Measurements from ENCODE around the gene UNC93B1. TPM values are rescaled to one million over a fixed set of nuclear protein-coding genes. Genes with fewer than 3 reads are reported as not detected.

UNC93B1 gene
- total RNA-seq, result 10 to 100 TPM; 41.7 to 42.0 TPM

- Mint-ChIP-seq H3K36me3 (ENCODE audit: low read depth) (peaks cover 10% of the 10 kb centered on the region), H3K27ac (peak within 1 kb of the TSS; percentile 70), H3K27me3 (no peaks in the 10 kb centered on the region), H3K9me3 (no peaks in the 10 kb centered on the region), H3K4me3 (peak within 1 kb of the TSS; percentile 80), H3K4me1 (peaks cover 31% of the 10 kb centered on the region)
- ChIA-PET POLR2A (no interaction called here), CTCF (no interaction called here)
- peak; percentile 91 for DNase-seq
These were observed at the start of gene UNC93B1 for GRCh38 chr11:68003846-68004550. Gene UNC93B1 (minus strand): TSS chr11:68004097. CDS start chr11:68004043, 54 bp downstream.

GRCh38 chr11:68053117-68053516 is 49.2 kb upstream of the UNC93B1 start:
- Mint-ChIP-seq H3K27ac (no peak overlapping the region), H3K27me3 (no peaks in the 10 kb centered on the region), H3K9me3 (no peaks in the 10 kb centered on the region), H3K4me3 (no peak overlapping the region), H3K36me3 (ENCODE audit: low read depth) (peaks cover 28% of the 10 kb centered on the region), H3K4me1 (no peaks in the 10 kb centered on the region)
- CTCF ChIA-PET, result no interaction called here
- POLR2A ChIA-PET, result interaction anchor here (1.9 to 2.2 kb wide), 2 partner anchors 12 to 15 kb away, joined by 6 to 8 read pairs; partner anchors contain the start of gene TCIRG1
- no peak for DNase-seq

GRCh38 chr11:68052137-68052873 is 48.4 kb upstream of the UNC93B1 start:
- Mint-ChIP-seq H3K9me3 (no peaks in the 10 kb centered on the region), H3K4me3 (no peak overlapping the region), H3K27me3 (no peaks in the 10 kb centered on the region), H3K36me3 (ENCODE audit: low read depth) (peaks cover 30% of the 10 kb centered on the region), H3K27ac (no peak overlapping the region), H3K4me1 (no peaks in the 10 kb centered on the region)
- ChIA-PET POLR2A (interaction anchor here (1.9 to 2.2 kb wide), 2 partner anchors 11 to 14 kb away, joined by 6 to 8 read pairs; partner anchors contain the start of gene TCIRG1), CTCF (no interaction called here)
- no peak for DNase-seq

- Mint-ChIP-seq H3K36me3 (ENCODE audit: low read depth) (peaks cover 33% of the 10 kb centered on the region), H3K27me3 (no peaks in the 10 kb centered on the region), H3K4me1 (no peaks in the 10 kb centered on the region), H3K9me3 (no peaks in the 10 kb centered on the region), H3K4me3 (no peak overlapping the region), H3K27ac (no peak overlapping the region)
- DNase-seq, result no peak
- CTCF ChIA-PET, result no interaction called here
- POLR2A ChIA-PET, result no interaction called here
These were observed 47.6 kb upstream of the UNC93B1 start for GRCh38 chr11:68051191-68052136.

- H3K4me3 Mint-ChIP-seq, result no peak overlapping the region
- H3K27me3 Mint-ChIP-seq, result no peaks in the 10 kb centered on the region
- ChIA-PET CTCF (no interaction called here), POLR2A (no interaction called here)
- no peaks in the 10 kb centered on the region for H3K9me3 Mint-ChIP-seq
- no peak for DNase-seq
- no peak overlapping the region for H3K27ac Mint-ChIP-seq
- peaks cover 38% of the 10 kb centered on the region for H3K36me3 Mint-ChIP-seq (ENCODE audit: low read depth)
- no peaks in the 10 kb centered on the region for H3K4me1 Mint-ChIP-seq
These were observed 46.5 kb upstream of the UNC93B1 start for GRCh38 chr11:68050371-68050841.

GRCh38 chr11:68049509-68050370 is 45.8 kb upstream of the UNC93B1 start:
- CTCF ChIA-PET, result no interaction called here
- Mint-ChIP-seq H3K9me3 (no peaks in the 10 kb centered on the region), H3K4me1 (no peaks in the 10 kb centered on the region), H3K36me3 (ENCODE audit: low read depth) (peaks cover 40% of the 10 kb centered on the region), H3K4me3 (no peak overlapping the region), H3K27ac (no peak overlapping the region), H3K27me3 (no peaks in the 10 kb centered on the region)
- DNase-seq, result no peak
- POLR2A ChIA-PET, result no interaction called here

GRCh38 chr11:68048681-68049508 is 45.0 kb upstream of the UNC93B1 start:
- no peaks in the 10 kb centered on the region for H3K9me3 Mint-ChIP-seq
- H3K4me1 Mint-ChIP-seq, result no peaks in the 10 kb centered on the region
- no peak for DNase-seq
- POLR2A ChIA-PET, result no interaction called here
- H3K36me3 Mint-ChIP-seq (ENCODE audit: low read depth), result peaks cover 44% of the 10 kb centered on the region
- H3K27ac Mint-ChIP-seq, result no peak overlapping the region
- CTCF ChIA-PET, result no interaction called here
- no peak overlapping the region for H3K4me3 Mint-ChIP-seq
- H3K27me3 Mint-ChIP-seq, result no peaks in the 10 kb centered on the region

- H3K4me1 Mint-ChIP-seq, result no peaks in the 10 kb centered on the region
- no peaks in the 10 kb centered on the region for H3K9me3 Mint-ChIP-seq
- no peak overlapping the region for H3K27ac Mint-ChIP-seq
- no peak for DNase-seq
- H3K4me3 Mint-ChIP-seq, result no peak overlapping the region
- CTCF ChIA-PET, result no interaction called here
- H3K27me3 Mint-ChIP-seq, result no peaks in the 10 kb centered on the region
- H3K36me3 Mint-ChIP-seq (ENCODE audit: low read depth), result peaks cover 41% of the 10 kb centered on the region
- POLR2A ChIA-PET, result no interaction called here
These were observed 43.8 kb upstream of the UNC93B1 start for GRCh38 chr11:68047437-68048290.

- H3K4me1 Mint-ChIP-seq, result peaks cover 13% of the 10 kb centered on the region
- ChIA-PET POLR2A (no interaction called here), CTCF (interaction anchor here (0.6 kb wide), 1 partner anchor 405 kb away, joined by 4 read pairs; no protein-coding TSS in a partner anchor)
- DNase-seq, result no peak
- no peak overlapping the region for H3K4me3 Mint-ChIP-seq
- no peak overlapping the region for H3K27ac Mint-ChIP-seq
- H3K9me3 Mint-ChIP-seq, result no peaks in the 10 kb centered on the region
- H3K36me3 Mint-ChIP-seq (ENCODE audit: low read depth), result peaks cover 32% of the 10 kb centered on the region
- no peaks in the 10 kb centered on the region for H3K27me3 Mint-ChIP-seq
These were observed 41.0 kb upstream of the UNC93B1 start for GRCh38 chr11:68044898-68045351.

- Mint-ChIP-seq H3K36me3 (ENCODE audit: low read depth) (peaks cover 35% of the 10 kb centered on the region), H3K4me3 (no peak overlapping the region), H3K4me1 (peaks cover 13% of the 10 kb centered on the region), H3K27me3 (no peaks in the 10 kb centered on the region), H3K27ac (no peak overlapping the region), H3K9me3 (no peaks in the 10 kb centered on the region)
- CTCF ChIA-PET, result no interaction called here
- POLR2A ChIA-PET, result interaction anchor here (0.7 kb wide), 1 partner anchor 54 kb away, joined by 3 read pairs; no protein-coding TSS in a partner anchor
- no peak for DNase-seq
These were observed 40.4 kb upstream of the UNC93B1 start for GRCh38 chr11:68044145-68044813.
